ENCODE results near the gene C1orf21.

DNA sequence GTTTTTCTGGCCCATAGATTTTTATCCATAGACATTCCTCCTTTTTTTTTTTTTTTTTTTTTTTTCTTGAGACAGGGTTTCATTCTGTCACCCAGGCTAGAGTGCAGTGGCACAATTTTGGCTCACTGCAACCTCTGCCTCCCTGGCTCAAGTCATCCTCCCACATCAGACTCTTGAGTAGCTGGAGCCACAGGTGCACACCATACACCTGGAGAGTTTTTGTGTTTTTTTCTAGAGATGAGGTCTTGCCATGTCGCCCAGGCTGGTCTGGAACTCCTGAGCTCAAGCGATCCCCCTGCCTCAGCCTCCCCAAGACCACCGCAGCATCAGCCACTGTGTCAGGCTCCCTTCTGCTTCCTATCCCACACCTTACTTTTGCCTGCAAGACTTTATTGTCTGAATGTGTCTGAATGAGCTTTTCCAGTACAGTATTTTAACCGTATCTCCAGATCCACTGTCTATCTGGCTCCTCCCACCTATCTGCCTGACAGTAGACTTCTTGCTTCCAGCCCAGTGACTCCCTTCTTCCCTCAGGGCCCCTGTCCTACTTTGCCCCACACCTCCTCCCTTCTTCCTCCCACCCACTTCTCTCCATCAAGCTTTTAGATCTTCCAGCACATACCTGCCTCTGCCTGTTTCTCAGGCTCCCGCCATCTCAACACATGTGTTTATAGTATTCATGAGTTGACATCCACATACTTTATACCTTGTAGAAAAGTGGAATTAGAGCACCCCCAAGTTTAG lies 6.1 kb downstream of the C1orf21 start:
- TF ChIP-seq GATA2 (IDR thresholded peaks at IDR 0.05; ENCODE audit: low read depth, low read length) (no peak), GATA3 (IDR thresholded peaks at IDR 0.05; ENCODE audit: low read depth, low read length) (no peak)
